Smooth muscle cell of the brain vasculature (primary cell): ENCODE results near the gene SLFN11.
"Not testable (repeated sequence)": the region's sequence is repeated elsewhere in the genome, so short reads cannot be mapped to it uniquely, and the experiment has no call there.

ENCODE experiments used
- DNase-seq: peaks from one replicate; pipeline ENCODE4 v3.0.0-alpha.2; 2012; ENCODE audit warnings: low read depth, low spot score

Gene SLFN11

DNA sequence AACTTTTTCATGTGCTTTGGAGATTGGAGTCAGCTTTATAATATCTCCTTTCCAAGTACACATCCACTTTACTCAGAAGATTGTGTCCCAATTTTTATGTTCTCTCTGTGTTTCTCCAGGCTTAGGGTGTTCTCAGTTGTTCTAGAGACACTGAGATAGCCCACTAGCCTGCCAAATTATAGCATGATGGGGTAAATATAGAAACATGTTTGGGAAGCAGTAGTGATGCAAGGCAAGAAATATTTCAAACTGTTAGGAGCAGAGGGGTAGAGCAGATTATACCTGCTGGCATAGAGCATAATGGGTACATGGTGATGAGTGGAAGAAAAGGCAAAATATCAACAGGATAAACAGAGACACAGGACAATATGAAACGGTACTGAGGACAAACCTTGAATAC lies 12.4 kb downstream of the SLFN11 start:
- no peak for DNase-seq

DNA sequence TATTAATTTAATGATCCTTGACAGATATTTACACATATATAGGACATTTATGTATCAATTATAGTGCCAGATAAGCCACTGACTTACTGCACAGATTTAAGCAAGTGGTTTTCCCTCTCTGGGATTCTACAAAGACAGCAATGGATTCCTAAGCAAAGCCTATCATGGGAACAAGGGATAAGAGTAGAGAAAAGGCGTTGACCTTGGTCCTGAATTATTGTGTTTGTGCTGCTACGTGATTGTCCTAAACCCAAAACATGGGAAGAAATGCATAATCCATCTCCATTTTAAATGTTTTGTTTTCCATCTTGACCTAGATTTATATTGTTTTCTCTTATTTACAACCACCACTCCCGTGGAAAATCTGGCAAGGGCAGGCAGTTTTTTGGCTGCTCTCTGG lies 14.0 kb downstream of the SLFN11 start:
- DNase-seq: no peak

DNA sequence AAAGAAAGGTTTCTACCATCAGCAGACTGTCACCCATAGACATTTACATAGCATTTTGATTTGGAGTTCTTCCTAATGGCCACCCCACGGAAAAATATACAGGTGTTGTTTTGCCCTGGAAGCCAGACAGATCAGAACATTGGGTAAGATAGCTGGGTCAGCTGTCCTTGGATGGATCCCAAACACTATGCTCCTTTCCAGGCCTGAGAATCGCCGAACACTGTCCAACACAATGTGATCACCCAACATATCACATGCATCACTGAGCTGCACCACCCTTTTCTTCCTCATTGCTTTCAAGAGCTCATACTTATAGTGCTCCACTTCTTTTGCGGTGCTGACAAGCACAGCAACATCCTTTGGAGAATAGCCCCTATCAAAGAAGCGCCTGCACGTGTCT lies 21.1 kb downstream of the SLFN11 start:
- no peak for DNase-seq

DNA sequence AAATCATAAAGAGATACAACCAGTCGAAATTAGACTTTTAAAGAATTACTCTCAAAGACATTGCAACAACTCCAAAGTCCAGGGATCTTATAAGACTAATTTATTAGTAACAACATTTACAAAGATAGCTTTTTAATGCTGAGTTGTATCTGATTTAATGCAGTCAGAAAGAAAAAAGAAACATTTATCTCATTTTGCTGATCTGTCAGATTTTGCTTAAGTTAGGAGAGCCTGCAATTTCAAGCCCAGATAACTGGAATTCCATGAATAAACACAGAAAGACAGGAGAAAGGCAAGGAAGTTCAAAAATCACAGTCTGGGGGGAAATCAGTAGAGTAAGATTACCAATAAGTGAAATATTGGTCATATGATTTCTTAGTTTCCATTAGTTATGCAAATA lies 22.9 kb downstream of the SLFN11 start:
- no peak for DNase-seq

DNA sequence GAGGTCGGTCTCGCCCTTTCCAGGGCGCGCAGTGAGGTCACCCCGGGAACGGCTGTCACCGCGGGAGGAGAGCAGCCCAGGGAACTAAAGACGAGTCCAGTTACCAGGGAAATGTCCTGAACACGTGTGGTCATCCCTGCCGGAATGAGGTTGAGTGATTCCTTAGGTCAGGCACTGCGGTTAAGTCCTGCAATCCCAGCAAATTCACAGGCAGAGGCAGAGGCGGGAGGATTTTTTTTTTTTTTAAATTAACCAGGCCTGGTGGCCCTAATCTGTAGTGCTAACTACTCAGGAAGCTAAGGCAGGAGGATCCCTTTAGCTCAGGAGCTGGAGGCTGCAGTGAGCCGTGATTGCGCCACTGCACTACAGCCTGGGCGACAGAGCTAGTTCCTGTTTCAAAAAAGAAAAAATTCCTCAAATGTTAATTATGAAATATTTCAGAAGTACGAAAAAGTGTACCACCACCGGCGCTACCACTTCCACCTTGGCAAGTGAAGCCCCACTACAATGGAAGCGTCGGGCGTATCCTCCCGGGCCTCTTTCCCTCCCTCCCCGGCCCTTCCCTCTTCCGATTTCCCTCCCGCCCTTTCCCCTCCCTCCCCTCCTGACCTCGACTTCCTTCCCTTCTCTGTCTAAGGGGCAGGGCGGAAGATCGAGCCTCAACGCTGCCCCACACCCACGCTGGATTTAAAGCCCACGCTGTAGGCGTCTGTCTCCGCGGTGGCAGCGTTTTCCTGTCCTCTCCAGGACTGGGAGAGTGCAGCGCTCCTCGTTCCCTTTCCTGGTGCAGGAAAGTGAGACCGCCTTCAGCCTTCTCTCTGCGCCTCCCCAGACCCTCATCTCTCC lies 27.3 kb downstream of the SLFN11 start:
- DNase-seq: no peak

DNA sequence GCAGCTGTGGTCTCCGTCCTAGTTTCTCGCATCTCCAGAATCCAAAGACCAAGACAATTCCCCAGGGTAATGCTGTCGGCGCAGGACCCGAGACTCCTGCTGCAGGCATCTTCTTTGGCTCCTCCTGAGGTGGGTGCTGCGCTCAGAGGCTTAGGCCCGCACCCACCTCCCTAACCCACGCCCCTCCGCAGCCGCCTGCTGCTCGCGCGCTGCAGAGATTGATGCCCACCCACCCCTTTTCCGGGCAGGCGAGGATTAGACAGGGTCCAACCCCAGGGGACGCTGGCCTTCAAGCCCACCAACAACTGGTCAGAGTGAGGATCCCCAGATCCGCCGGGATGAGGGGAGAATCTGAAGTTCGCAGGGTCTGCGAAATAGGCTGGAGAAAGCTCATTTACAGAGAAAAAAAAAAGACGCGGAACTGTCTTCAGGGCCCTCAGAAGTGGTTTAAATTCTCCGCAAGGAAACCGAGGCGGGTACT lies 27.9 kb downstream of the SLFN11 start:
- DNase-seq: no peak

DNA sequence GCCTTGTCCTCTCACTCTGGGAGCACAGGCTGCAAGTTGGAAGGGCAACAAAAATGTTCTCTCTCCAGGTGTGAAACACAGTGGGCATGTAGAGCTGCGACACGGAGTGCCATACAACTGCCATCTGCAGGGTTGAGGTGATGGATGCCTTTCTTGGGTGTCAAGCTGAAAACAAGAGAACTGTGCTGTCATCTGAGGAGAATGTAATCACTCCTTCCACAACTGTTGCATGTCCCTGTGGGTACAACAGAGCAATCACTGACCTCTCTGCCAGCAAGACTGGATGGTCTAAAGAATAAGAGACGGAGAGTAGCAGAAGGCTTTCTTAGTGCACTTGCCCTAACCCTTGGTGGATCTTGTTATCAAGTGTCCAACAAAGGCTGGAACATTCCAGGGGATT lies 29.2 kb downstream of the SLFN11 start:
- no peak for DNase-seq

DNA sequence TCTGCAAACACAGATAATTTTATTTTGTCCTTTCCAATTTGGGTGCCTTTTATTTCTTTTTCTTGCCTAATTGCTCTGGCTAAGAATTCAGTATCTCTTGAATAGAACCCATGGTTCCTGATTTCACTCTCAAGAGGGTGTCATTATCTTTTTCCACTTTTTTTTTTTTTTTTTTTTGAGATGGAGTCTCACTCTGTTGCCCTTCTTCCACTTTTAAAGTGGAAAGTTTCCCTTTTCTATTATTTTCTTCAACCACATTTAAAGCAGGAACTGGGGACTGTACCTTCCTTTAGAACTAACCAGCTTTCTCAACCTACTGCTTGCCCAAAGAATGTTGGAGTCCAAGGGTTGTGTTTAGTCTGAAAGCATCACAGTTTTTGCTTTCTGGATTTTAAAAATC lies 31.1 kb downstream of the SLFN11 start:
- no peak for DNase-seq

DNA sequence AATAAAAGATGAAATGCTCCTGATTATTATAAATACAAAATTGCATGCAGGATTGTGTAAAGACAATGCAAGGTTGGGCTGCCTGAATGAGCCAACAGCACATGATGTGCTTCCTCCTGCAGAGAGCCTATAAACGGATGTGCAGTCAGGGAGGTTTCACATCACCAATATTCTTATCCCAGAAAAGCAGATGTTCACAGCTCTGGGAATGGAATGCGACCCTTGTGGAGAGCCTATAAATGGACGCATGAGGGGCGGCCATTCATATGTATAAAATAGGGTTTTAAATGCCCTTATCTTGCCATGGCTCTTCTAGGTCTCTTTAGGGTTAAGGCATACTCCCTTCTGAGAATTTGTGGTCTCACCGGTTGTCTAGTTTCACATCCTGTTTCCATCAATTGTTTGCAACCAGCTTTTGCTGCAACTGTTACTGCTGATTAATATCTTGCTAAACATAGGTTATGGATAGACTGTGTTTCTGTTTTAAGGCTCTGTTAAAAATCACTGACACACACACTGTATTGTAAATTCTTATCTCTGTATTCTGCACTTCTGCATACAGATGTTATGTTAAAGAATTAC lies 31.9 kb downstream of the SLFN11 start:
- DNase-seq: no peak

DNA sequence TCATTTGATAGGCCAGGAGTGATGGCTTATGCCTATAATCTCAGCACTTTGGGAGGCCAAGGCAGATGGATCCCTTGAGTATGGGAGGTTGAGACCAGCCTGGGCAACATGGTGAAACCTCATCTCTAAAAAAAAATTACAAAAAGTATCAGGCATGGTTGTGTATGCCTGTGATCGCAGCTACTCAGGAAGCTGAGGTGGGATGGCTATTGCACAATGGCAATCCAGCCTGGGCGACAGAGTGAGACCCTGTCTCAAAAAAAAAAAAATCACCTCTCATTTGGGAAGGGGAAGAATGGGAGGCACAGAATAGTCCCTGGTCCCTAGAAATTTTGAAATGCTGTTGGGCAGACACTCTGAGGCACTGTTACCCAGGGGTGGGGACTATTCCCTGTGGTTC lies 35.2 kb downstream of the SLFN11 start:
- DNase-seq: no peak

DNA sequence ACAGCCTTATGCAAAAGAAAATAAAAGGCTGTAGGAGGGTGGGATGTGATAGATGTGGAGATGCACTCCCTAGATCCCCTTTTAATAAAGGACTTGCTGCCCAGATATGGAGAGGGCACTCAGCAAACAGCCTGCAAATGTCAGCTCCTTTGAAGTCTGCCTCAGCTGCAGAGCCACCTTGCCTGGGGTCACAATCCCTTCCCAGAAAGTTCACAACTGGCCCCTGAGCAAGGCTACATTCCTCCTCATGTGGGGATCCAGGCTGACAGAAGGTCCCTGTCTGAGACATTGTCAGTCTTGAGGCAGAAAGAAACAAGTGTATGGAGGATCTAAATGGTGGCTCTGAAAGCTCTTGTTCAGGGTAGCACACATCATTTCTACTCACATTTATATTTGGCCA lies 36.1 kb downstream of the SLFN11 start:
- no peak for DNase-seq

DNA sequence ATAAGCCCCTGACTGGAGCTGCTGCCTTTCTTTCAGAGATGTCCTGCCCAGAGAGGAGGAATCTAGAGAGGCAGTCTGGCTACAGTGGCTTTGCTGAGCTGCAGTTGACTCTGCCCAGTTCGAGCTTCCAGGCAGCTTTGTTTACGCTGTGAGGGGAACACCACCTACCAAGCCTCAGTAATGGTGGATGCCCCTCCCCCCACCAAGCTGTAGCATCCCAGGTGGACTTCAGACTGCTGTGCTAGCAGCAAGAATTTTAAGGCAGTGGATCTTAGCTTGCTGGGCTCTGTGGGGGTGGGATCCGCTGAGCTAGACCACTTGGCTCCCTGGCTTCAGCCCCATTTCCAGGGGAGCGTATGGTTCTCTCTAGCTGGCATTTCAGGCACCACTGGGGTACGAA lies 39.8 kb downstream of the SLFN11 start:
- DNase-seq: not testable (repeated sequence)

DNA sequence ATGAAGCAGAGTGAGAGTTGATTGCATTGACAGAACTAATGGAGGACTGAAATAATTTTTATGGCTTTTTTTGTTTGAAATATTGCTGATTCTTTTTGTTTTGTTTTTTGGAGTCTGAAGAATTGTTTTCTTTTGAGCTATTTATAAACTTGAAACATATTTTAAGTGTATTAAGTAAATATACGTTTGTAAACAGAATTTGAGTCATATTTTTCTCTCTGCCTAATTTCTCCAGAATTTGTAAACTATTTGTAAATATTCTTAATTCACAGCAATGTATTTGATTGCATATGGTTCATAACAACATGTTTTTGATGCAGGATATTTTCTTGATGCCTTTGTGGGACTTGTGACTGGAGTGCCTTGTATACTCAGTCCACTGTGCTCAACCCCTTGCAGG lies 50.7 kb downstream of the SLFN11 start:
- DNase-seq: no peak

DNA sequence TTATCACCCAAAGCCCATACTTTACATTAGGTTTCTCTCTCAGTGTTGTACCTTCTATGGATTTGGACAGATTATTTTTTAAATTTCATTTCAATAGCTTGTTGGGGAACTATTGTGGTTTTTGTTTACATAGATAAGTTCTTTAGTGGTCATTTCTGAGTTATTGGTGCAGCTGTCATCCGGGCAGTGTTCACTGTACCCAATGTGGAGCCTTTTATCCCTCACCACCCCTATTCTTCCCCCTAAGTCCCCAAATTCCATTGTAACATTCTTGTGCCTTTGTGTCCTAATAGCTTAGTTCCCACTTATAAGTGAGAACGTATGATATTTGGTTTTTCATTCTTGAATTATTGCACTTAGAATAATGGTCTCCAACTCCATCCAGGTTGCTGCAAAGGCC lies 57.5 kb downstream of the SLFN11 start:
- no peak for DNase-seq

DNA sequence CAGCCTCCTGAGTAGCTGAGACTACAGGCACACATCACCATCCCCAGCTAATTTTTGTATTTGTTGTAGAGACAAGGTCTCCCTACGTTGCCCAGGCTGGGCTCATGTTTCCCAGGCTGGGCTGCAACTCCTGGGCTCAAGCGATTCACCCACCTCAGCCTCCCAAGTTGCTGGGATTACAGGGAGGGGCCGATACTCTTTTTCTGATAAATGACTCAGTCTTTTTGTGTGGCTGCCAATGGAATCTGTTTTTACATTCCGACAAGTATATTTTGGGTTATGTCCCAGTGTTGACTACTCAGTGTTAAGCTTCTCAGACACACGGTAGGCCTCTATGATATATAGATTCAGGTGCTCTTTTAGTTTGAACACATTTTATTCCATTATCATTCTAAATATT lies 58.1 kb downstream of the SLFN11 start:
- DNase-seq: no peak

DNA sequence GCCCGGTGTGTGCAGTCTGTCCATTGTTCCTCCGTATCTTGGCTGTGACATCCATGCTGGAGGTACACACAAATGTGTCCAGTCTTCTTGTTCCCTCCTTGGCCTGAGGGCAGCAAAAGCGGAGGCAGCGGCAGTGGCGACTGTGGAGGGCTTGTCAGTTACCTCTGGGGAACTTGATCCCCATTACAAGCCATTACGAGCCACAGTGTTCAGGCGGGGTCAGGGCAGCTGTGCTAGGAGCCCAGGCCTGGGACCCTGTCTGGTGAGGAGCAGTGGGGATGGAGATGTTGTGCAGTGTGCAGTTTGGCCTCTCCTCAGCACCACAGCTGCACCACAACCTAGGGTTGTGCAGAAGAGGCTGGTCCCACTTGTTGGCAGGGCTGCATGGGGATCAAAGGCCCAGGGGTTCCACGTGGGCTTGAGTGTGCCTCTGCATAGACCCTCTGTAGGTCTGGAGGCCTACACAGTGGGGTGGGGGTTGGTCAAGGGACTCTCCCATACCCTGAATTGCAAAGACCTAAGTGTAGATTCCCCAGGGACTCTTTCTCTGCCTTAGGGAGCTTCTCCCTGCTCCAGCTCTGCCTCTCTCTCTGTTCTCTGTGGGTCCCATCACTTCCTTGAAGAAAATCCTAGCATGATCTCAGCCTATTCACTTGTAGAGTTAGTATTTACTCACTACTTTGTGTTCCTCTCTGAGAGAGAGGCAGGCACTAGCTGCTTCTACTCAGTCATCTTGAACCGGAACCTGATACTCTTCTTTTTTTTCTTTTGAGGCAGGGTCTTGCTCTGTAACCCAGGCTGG lies 58.8 kb downstream of the SLFN11 start:
- DNase-seq: no peak

DNA sequence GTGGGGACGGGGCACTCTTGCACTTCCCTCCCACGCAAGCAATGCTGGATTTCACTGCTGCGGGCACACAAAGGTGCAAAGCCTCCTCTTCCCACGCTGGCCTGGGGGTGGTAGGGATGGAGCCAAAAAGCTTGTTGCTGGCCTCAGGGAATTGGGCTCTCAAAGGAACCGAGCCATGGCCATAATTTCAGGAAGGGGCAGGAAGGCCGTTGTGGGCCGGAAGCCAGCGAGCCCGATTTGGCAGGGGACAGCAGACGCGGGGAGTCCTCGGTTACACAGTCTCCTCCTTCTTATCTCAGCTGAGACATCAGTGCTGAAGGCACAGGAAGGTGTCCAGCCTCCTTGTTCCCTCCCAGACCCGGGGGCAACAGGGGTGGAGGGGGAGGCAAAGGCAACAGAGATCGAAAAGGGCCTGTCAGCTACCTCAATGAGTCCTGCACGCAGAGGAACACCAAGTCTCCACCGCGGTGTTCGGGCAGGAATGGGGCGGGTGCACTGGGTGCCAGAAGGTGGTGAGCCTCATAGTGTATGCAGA lies 59.5 kb downstream of the SLFN11 start:
- no peak for DNase-seq

DNA sequence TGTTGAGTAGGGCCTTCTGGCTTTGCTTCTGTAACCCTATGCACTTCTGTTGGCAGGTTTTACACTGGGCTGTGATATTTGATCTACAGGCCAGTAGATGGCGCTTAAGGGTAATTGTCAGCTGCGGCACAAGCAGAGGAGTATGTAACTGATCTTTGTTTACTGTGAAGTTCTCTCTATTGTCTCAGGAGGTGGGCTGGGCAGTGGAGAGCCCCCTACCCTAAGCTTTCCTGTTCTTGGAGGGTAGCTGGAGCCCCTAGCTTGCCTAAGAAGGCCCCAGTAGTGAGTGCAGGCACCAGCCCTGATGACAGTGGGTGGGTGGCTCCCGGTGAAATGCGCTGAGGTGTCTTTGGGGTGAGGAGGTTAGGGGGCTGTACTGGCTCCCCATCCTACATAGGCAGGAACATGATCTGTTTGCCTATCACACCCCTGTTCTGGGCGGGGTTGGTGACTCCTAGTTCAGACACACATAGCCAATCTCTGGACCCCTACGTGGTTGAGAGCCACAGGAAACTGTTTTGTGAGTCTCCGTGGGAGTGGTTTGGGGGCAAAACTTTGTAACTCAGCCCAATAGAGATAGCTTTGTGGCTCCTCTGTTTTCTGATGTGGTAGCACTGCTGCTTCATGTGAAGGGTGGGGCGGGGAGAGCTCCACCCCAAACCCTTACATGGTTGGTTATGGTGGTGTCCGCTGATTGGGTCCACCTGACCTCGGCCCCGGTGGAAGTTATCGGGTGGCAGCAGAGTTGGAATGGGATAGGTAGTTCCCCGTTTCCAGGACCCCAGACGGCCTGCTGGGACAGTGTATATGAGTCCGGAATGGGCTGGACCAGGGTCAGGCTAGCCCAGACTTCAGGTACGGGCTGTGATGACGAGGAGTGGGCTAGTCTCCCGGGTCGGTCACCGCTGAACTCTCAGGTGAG lies 60.4 kb downstream of the SLFN11 start:
- peak; percentile 46 for DNase-seq

DNA sequence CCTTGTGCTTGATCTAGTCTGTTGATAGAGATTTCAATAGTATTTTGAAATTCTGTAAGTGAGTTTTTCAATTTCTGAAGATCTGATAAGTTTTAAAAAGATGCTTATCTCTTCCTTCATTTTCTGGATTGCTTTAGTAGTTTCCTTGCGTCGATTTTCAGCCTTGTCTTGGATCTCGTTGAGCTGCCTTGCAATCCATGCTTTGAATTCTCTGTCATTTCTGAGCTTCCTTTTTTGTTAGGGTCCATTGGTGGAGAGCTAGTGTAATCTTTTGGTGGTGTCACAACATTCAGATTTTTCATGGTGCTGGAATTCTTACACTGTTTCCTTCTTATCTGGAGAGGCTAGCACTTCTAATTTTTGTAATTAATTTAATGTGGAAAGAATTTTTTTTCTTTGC lies 61.1 kb downstream of the SLFN11 start:
- DNase-seq: no peak

DNA sequence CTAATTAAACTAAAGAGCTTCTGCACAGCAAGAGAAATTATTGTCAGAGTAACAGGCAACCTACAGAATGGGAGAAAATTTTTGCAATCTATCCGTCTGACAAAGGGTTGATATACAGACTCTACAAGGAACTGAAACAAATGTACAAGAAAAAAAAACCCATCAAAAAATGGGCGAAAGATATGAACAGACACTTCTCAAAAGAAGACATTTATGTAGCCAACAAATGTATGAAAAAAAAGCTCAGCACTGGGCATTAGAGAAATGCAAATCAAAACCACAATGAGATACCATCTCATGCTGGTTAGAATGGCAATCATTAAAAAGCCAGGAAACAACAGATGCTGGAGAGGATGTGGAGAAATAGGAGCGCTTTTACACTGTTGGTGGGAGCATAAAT lies 64.1 kb downstream of the SLFN11 start:
- DNase-seq: not testable (repeated sequence)
